Measurements from ENCODE around the gene NAT8.

GRCh38 chr2:73640946-73641766 lies 1.1 kb downstream of the NAT8 start:
- TF ChIP-seq CTCF (IDR thresholded peaks at IDR 0.05) (no peak), POLR2A (IDR thresholded peaks at IDR 0.05) (no peak)
